Trophoblast cell (in vitro differentiated cells and primary cell): ENCODE measurements around the gene SOAT1.

Source experiments
- DNase-seq, 2 donors: peaks; one replicate each; pipeline ENCODE4 v3.0.0-alpha.2; 2016
- H2AFZ ChIP-seq: 2 replicates; pipeline ENCODE4 v1.6.1; 2013; ENCODE audit warnings: low read length, moderate library complexity, mild to moderate bottlenecking; ENCODE audit not compliant: insufficient read depth, poor library complexity
- H2AK5ac ChIP-seq: 2 replicates; pipeline ENCODE4 v1.6.1; 2013; ENCODE audit warnings: mild to moderate bottlenecking, low read length
- H2BK120ac ChIP-seq: 2 replicates; pipeline ENCODE4 v1.6.1; 2013; ENCODE audit warnings: low read length, mild to moderate bottlenecking, moderate library complexity; ENCODE audit not compliant: insufficient read depth, poor library complexity
- H2BK12ac ChIP-seq: 2 replicates; pipeline ENCODE4 v1.6.1; 2013; ENCODE audit warnings: mild to moderate bottlenecking, low read length, moderate library complexity
- H2BK5ac ChIP-seq: 2 replicates; pipeline ENCODE4 v1.6.1; 2013; ENCODE audit warnings: low read length, low read depth, moderate library complexity, mild to moderate bottlenecking; ENCODE audit not compliant: poor library complexity
- H3K14ac ChIP-seq: 2 replicates; pipeline ENCODE4 v1.6.1; 2013; ENCODE audit warnings: mild to moderate bottlenecking, low read length
- H3K18ac ChIP-seq: 2 replicates; pipeline ENCODE4 v1.6.1; 2013; ENCODE audit warnings: mild to moderate bottlenecking, low read length
- H3K23ac ChIP-seq: 2 replicates; pipeline ENCODE4 v1.6.1; 2013; ENCODE audit warnings: low read length
- H3K27ac ChIP-seq: 2 replicates; pipeline ENCODE4 v1.5.1; 2013; ENCODE audit warnings: low read depth, mild to moderate bottlenecking, inconsistent platforms, low read length, moderate library complexity
- H3K27me3 ChIP-seq: 2 replicates; pipeline ENCODE4 v1.6.1; 2013; ENCODE audit warnings: inconsistent platforms, mild to moderate bottlenecking, low read length, moderate library complexity; ENCODE audit not compliant: insufficient read depth
- H3K36me3 ChIP-seq, 2 experiments: 1 replicate in 1 of 2; 2 replicates in 1 of 2; pipeline ENCODE4 v1.6.1; 2013; ENCODE audit warnings: low read length in 2 of 2, mild to moderate bottlenecking in 2 of 2, moderate library complexity in 1 of 2; ENCODE audit not compliant: insufficient read depth in 2 of 2, control insufficient read depth in 1 of 2
- H3K4ac ChIP-seq: 2 replicates; pipeline ENCODE4 v1.6.1; 2013; ENCODE audit warnings: low read depth, mild to moderate bottlenecking, low read length, moderate library complexity
- H3K4me1 ChIP-seq, 2 experiments: 1 replicate in 1 of 2; 2 replicates in 1 of 2; pipeline ENCODE4 v1.6.1; 2013; ENCODE audit warnings: low read length in 2 of 2, mild to moderate bottlenecking in 2 of 2, moderate library complexity in 1 of 2; ENCODE audit not compliant: insufficient read depth in 2 of 2, control insufficient read depth in 1 of 2
- H3K4me2 ChIP-seq: 2 replicates; pipeline ENCODE4 v1.6.1; 2013; ENCODE audit warnings: inconsistent platforms, mild to moderate bottlenecking, low read length, moderate library complexity
- H3K4me3 ChIP-seq: 2 replicates; pipeline ENCODE4 v1.5.1; 2013; ENCODE audit warnings: mild to moderate bottlenecking, low read depth, low read length, inconsistent platforms
- H3K79me1 ChIP-seq: one replicate; pipeline ENCODE4 v1.6.1; 2013; ENCODE audit warnings: low read length
- H3K79me2 ChIP-seq: 2 replicates; pipeline ENCODE4 v1.6.1; 2013; ENCODE audit warnings: low read length, mild to moderate bottlenecking; ENCODE audit not compliant: control insufficient read depth, insufficient read depth, poor library complexity
- H3K9ac ChIP-seq: 2 replicates; pipeline ENCODE4 v1.6.1; 2013; ENCODE audit warnings: mild to moderate bottlenecking, low read length
- H3K9me3 ChIP-seq: 2 replicates; pipeline ENCODE4 v1.6.1; 2013; ENCODE audit warnings: low read depth, mild to moderate bottlenecking, control low read depth, inconsistent platforms, low read length; ENCODE audit not compliant: insufficient read depth
- H4K12ac ChIP-seq: 2 replicates; pipeline ENCODE4 v1.6.1; 2013; ENCODE audit warnings: low read depth, mild to moderate bottlenecking, low read length, moderate library complexity
- H4K8ac ChIP-seq: 2 replicates; pipeline ENCODE4 v1.6.1; 2013; ENCODE audit warnings: low read depth, mild to moderate bottlenecking, low read length, moderate library complexity
- H4K91ac ChIP-seq: one replicate; pipeline ENCODE4 v1.6.1; 2013; ENCODE audit warnings: low read depth, mild to moderate bottlenecking, low read length, moderate library complexity
- WGBS: extraction: QIAGEN DNeasy Blood & Tissue Kit; methylation state at CpG from one replicate; pipeline ENCODE4 v1.1.7; 2013; ENCODE audit warnings: missing lambda C conversion rate; ENCODE audit not compliant: insufficient read length, insufficient coverage; ENCODE audit errors: extremely low coverage; 5-methylcytosine and 5-hydroxymethylcytosine counted together

The SOAT1 gene

GRCh38 chr1:179369751-179370341 is 76.2 kb downstream of the SOAT1 start:
- H3K9me3 ChIP-seq: no peaks in the 10 kb centered on the region
- H4K12ac ChIP-seq: no peak overlapping the region
- no peak overlapping the region for H2AFZ ChIP-seq
- no peaks in the 10 kb centered on the region for H3K4me1 ChIP-seq
- H3K18ac ChIP-seq: no peak overlapping the region
- H4K8ac ChIP-seq: no peak overlapping the region
- H3K27me3 ChIP-seq: no peaks in the 10 kb centered on the region
- H3K14ac ChIP-seq: no peak overlapping the region
- H3K36me3 ChIP-seq: no peaks in the 10 kb centered on the region
- H3K23ac ChIP-seq: no peak overlapping the region
- DNase-seq: peak; percentile 52 to 94
- H2BK5ac ChIP-seq: no peak overlapping the region
- H2AK5ac ChIP-seq: no peak overlapping the region
- H3K79me2 ChIP-seq: peaks cover 4% of the 10 kb centered on the region
- H2BK120ac ChIP-seq: no peak overlapping the region
- WGBS: no CpG with 5 or more reads among the region's 4 CpGs
- H3K9ac ChIP-seq: no peak overlapping the region
- no peak overlapping the region for H2BK12ac ChIP-seq
- H3K79me1 ChIP-seq: peaks cover 6% of the 10 kb centered on the region
- H3K4me3 ChIP-seq: no peak overlapping the region
- H3K4me2 ChIP-seq: no peak overlapping the region
- no peak overlapping the region for H4K91ac ChIP-seq
- H3K4ac ChIP-seq: no peak overlapping the region
- H3K27ac ChIP-seq: no peak overlapping the region

GRCh38 chr1:179372160-179372559 is 78.6 kb downstream of the SOAT1 start:
- no peak overlapping the region for H3K9ac ChIP-seq
- no peak overlapping the region for H3K4me3 ChIP-seq
- H4K91ac ChIP-seq: no peak overlapping the region
- no peak overlapping the region for H3K27ac ChIP-seq
- no peaks in the 10 kb centered on the region for H3K36me3 ChIP-seq
- H3K4me2 ChIP-seq: no peak overlapping the region
- H2AK5ac ChIP-seq: no peak overlapping the region
- H2BK12ac ChIP-seq: no peak overlapping the region
- DNase-seq: no peak
- no peaks in the 10 kb centered on the region for H3K4me1 ChIP-seq
- no peak overlapping the region for H3K4ac ChIP-seq
- no peaks in the 10 kb centered on the region for H3K79me2 ChIP-seq
- no peaks in the 10 kb centered on the region for H3K27me3 ChIP-seq
- H3K23ac ChIP-seq: no peak overlapping the region
- WGBS: no CpG with 5 or more reads among the region's 4 CpGs
- H2BK5ac ChIP-seq: no peak overlapping the region
- no peak overlapping the region for H2AFZ ChIP-seq
- H3K79me1 ChIP-seq: no peaks in the 10 kb centered on the region
- no peak overlapping the region for H3K18ac ChIP-seq
- H2BK120ac ChIP-seq: no peak overlapping the region
- no peak overlapping the region for H4K12ac ChIP-seq
- no peak overlapping the region for H4K8ac ChIP-seq
- H3K9me3 ChIP-seq: no peaks in the 10 kb centered on the region
- H3K14ac ChIP-seq: no peak overlapping the region

GRCh38 chr1:179376223-179376622 is 82.6 kb downstream of the SOAT1 start:
- Histone ChIP-seq H3K18ac (no peak overlapping the region), H3K4me1 (no peaks in the 10 kb centered on the region), H3K27me3 (no peaks in the 10 kb centered on the region), H2BK120ac (no peak overlapping the region), H3K23ac (no peak overlapping the region), H4K12ac (no peak overlapping the region), H3K4me3 (no peak overlapping the region), H3K27ac (no peak overlapping the region), H3K36me3 (no peaks in the 10 kb centered on the region), H3K14ac (no peak overlapping the region), H2AFZ (no peak overlapping the region), H3K9ac (no peak overlapping the region), H4K91ac (no peak overlapping the region), H2BK5ac (no peak overlapping the region), H3K79me2 (no peaks in the 10 kb centered on the region), H4K8ac (no peak overlapping the region), H3K4me2 (no peak overlapping the region), H3K79me1 (no peaks in the 10 kb centered on the region), H2AK5ac (no peak overlapping the region), H3K4ac (no peak overlapping the region), H3K9me3 (no peaks in the 10 kb centered on the region), H2BK12ac (no peak overlapping the region)
- WGBS: no CpG with 5 or more reads among the region's 6 CpGs
- no peak for DNase-seq

GRCh38 chr1:179380299-179380698 is 86.7 kb downstream of the SOAT1 start:
- H3K27me3 ChIP-seq: no peaks in the 10 kb centered on the region
- no peak overlapping the region for H3K18ac ChIP-seq
- no peak overlapping the region for H2BK120ac ChIP-seq
- no peak overlapping the region for H4K91ac ChIP-seq
- H3K9ac ChIP-seq: no peak overlapping the region
- no peak overlapping the region for H4K12ac ChIP-seq
- no peak overlapping the region for H3K27ac ChIP-seq
- no peak overlapping the region for H2BK5ac ChIP-seq
- H3K9me3 ChIP-seq: no peaks in the 10 kb centered on the region
- no peaks in the 10 kb centered on the region for H3K4me1 ChIP-seq
- H3K4me2 ChIP-seq: no peak overlapping the region
- H2BK12ac ChIP-seq: no peak overlapping the region
- H3K79me2 ChIP-seq: no peaks in the 10 kb centered on the region
- no peak overlapping the region for H3K4me3 ChIP-seq
- H3K23ac ChIP-seq: no peak overlapping the region
- H3K4ac ChIP-seq: no peak overlapping the region
- DNase-seq: peak; percentile 72 to 85
- H2AFZ ChIP-seq: no peak overlapping the region
- no peak overlapping the region for H3K14ac ChIP-seq
- no peak overlapping the region for H2AK5ac ChIP-seq
- H3K79me1 ChIP-seq: no peaks in the 10 kb centered on the region
- no peaks in the 10 kb centered on the region for H3K36me3 ChIP-seq
- no peak overlapping the region for H4K8ac ChIP-seq
